ENCODE results near the gene TRPV6. TPM values are rescaled to one million over a fixed set of nuclear protein-coding genes. Genes with fewer than 3 reads are reported as not detected.

The TRPV6 gene
- total RNA-seq, 5 donors from 2014 or later (not counting 1 experiment from before 2014, with no cell fraction given): not detected

GRCh38 chr7:142910031-142910433 is 24.5 kb upstream of the TRPV6 start:
- no CpG with 5 or more reads among the region's 2 CpGs for WGBS (ENCODE audit: insufficient coverage)
- peaks cover 31 to 41% of the 10 kb centered on the region in 2 donors for H3K27me3 Mint-ChIP-seq
- no peaks in the 10 kb centered on the region for H3K4me1 Mint-ChIP-seq

GRCh38 chr7:142908921-142909890 is 23.7 kb upstream of the TRPV6 start:
- POLR2A ChIA-PET: no interaction called here
- H3K27me3 Mint-ChIP-seq: peaks cover 31 to 38% of the 10 kb centered on the region in 2 donors
- no peak for ATAC-seq (replicated peaks in 1 of 4)

More at GRCh38 chr7:142910031-142910433, 24.5 kb upstream of the TRPV6 start:
- no peaks in the 10 kb centered on the region for H3K9me3 ChIP-seq
- no peaks in the 10 kb centered on the region for H3K4me1 ChIP-seq (ENCODE audit: control insufficient read depth in 1 of 2, extremely low read depth in 1 of 2, insufficient read depth in 2 of 2, low read length in 2 of 2)
- H3K27ac ChIP-seq (ENCODE audit: low read length): no peak overlapping the region
- Mint-ChIP-seq H3K4me3 (no peak overlapping the region), H3K9me3 (no peaks in the 10 kb centered on the region), H3K36me3 (no peaks in the 10 kb centered on the region), H3K27ac (no peak overlapping the region)
- no peak overlapping the region for H3K4me3 ChIP-seq (ENCODE audit: control insufficient read depth in 1 of 2, extremely low read depth in 1 of 2, low read length in 1 of 2)
- ATAC-seq (replicated peaks in 1 of 4) (no peak), DNase-seq (no peak)
- ChIA-PET POLR2A (no interaction called here), CTCF (no interaction called here)
- H3K27me3 ChIP-seq (replicated peaks in 1 of 2; ENCODE audit: control insufficient read depth in 2 of 2, extremely low read depth in 1 of 2, insufficient read depth in 2 of 2, low read length in 1 of 2): peaks cover 0 to 21% of the 10 kb centered on the region in 2 experiments
- H3K36me3 ChIP-seq (ENCODE audit: control insufficient read depth in 2 of 2, extremely low read depth in 1 of 2, insufficient read depth in 1 of 2, low read length in 1 of 2): no peaks in the 10 kb centered on the region

GRCh38 chr7:142908290-142908689 is 22.7 kb upstream of the TRPV6 start:
- Mint-ChIP-seq H3K27ac (no peak overlapping the region), H3K36me3 (no peaks in the 10 kb centered on the region), H3K4me1 (no peaks in the 10 kb centered on the region), H3K4me3 (no peak overlapping the region), H3K9me3 (no peaks in the 10 kb centered on the region), H3K27me3 (peaks cover 31 to 33% of the 10 kb centered on the region in 2 donors)
- no peak overlapping the region for H3K4me3 ChIP-seq (ENCODE audit: control insufficient read depth in 1 of 2, extremely low read depth in 1 of 2, low read length in 1 of 2)
- 96% methylated on average over 5 of the region's 11 CpGs for WGBS (ENCODE audit: insufficient coverage)
- no peaks in the 10 kb centered on the region for H3K9me3 ChIP-seq
- H3K4me1 ChIP-seq (ENCODE audit: control insufficient read depth in 1 of 2, extremely low read depth in 1 of 2, insufficient read depth in 2 of 2, low read length in 2 of 2): no peaks in the 10 kb centered on the region
- ChIA-PET CTCF (no interaction called here), POLR2A (no interaction called here)
- ATAC-seq (replicated peaks in 1 of 4): no peak
- H3K36me3 ChIP-seq (ENCODE audit: control insufficient read depth in 2 of 2, extremely low read depth in 1 of 2, insufficient read depth in 1 of 2, low read length in 1 of 2): no peaks in the 10 kb centered on the region
- no peak overlapping the region for H3K27ac ChIP-seq (ENCODE audit: low read length)
- H3K27me3 ChIP-seq (replicated peaks in 1 of 2; ENCODE audit: control insufficient read depth in 2 of 2, extremely low read depth in 1 of 2, insufficient read depth in 2 of 2, low read length in 1 of 2): peaks cover 0 to 15% of the 10 kb centered on the region in 2 experiments
- DNase-seq: no peak

More at GRCh38 chr7:142908921-142909890, 23.7 kb upstream of the TRPV6 start:
- H3K36me3 ChIP-seq (ENCODE audit: control insufficient read depth in 2 of 2, extremely low read depth in 1 of 2, insufficient read depth in 1 of 2, low read length in 1 of 2): no peaks in the 10 kb centered on the region
- peak in 2 of 35 experiments; percentile 3 to 5 for DNase-seq
- peaks cover 0 to 15% of the 10 kb centered on the region in 2 experiments for H3K27me3 ChIP-seq (replicated peaks in 1 of 2; ENCODE audit: control insufficient read depth in 2 of 2, extremely low read depth in 1 of 2, insufficient read depth in 2 of 2, low read length in 1 of 2)
- H3K9me3 ChIP-seq: no peaks in the 10 kb centered on the region
- H3K4me1 ChIP-seq (ENCODE audit: control insufficient read depth in 1 of 2, extremely low read depth in 1 of 2, insufficient read depth in 2 of 2, low read length in 2 of 2): no peaks in the 10 kb centered on the region
- no peaks in the 10 kb centered on the region for H3K4me1 Mint-ChIP-seq
- no peak overlapping the region for H3K4me3 ChIP-seq (ENCODE audit: control insufficient read depth in 1 of 2, extremely low read depth in 1 of 2, low read length in 1 of 2)
- no peak overlapping the region for H3K27ac Mint-ChIP-seq
- CTCF ChIA-PET: no interaction called here
- no peak overlapping the region for H3K4me3 Mint-ChIP-seq
- 78% methylated on average over 20 of the region's 21 CpGs for WGBS (ENCODE audit: insufficient coverage)
- no peaks in the 10 kb centered on the region for H3K36me3 Mint-ChIP-seq
- no peaks in the 10 kb centered on the region for H3K9me3 Mint-ChIP-seq
- no peak overlapping the region for H3K27ac ChIP-seq (ENCODE audit: low read length)

GRCh38 chr7:142906643-142907042 is 21.1 kb upstream of the TRPV6 start:
- Mint-ChIP-seq H3K27ac (no peak overlapping the region), H3K4me3 (no peak overlapping the region), H3K4me1 (no peaks in the 10 kb centered on the region), H3K27me3 (peaks cover 28 to 31% of the 10 kb centered on the region in 2 donors), H3K36me3 (no peaks in the 10 kb centered on the region), H3K9me3 (no peaks in the 10 kb centered on the region)
- CTCF ChIA-PET: no interaction called here
- WGBS (ENCODE audit: insufficient coverage): no CpG with 5 or more reads among the region's 2 CpGs
- Histone ChIP-seq H3K4me3 (ENCODE audit: control insufficient read depth in 1 of 2, extremely low read depth in 1 of 2, low read length in 1 of 2) (no peak overlapping the region), H3K27me3 (replicated peaks in 1 of 2; ENCODE audit: control insufficient read depth in 2 of 2, extremely low read depth in 1 of 2, insufficient read depth in 2 of 2, low read length in 1 of 2) (peaks cover 0 to 15% of the 10 kb centered on the region in 2 experiments), H3K9me3 (no peaks in the 10 kb centered on the region), H3K36me3 (ENCODE audit: control insufficient read depth in 2 of 2, extremely low read depth in 1 of 2, insufficient read depth in 1 of 2, low read length in 1 of 2) (no peaks in the 10 kb centered on the region), H3K27ac (ENCODE audit: low read length) (no peak overlapping the region), H3K4me1 (ENCODE audit: control insufficient read depth in 1 of 2, extremely low read depth in 1 of 2, insufficient read depth in 2 of 2, low read length in 2 of 2) (no peaks in the 10 kb centered on the region)
- DNase-seq: no peak
- ATAC-seq (replicated peaks in 1 of 4): no peak
- POLR2A ChIA-PET: no interaction called here

- H3K4me3 Mint-ChIP-seq: no peak overlapping the region
- no peak overlapping the region for H3K4me3 ChIP-seq (ENCODE audit: control insufficient read depth in 1 of 2, extremely low read depth in 1 of 2, low read length in 1 of 2)
- ATAC-seq (replicated peaks in 1 of 4): no peak
Observed at GRCh38 chr7:142905759-142906158, 20.2 kb upstream of the TRPV6 start.

GRCh38 chr7:142904128-142904527 is 18.6 kb upstream of the TRPV6 start:
- H3K4me3 ChIP-seq (ENCODE audit: control insufficient read depth in 1 of 2, extremely low read depth in 1 of 2, low read length in 1 of 2): no peak overlapping the region
- Mint-ChIP-seq H3K4me3 (no peak overlapping the region), H3K9me3 (no peaks in the 10 kb centered on the region), H3K4me1 (no peaks in the 10 kb centered on the region), H3K27ac (no peak overlapping the region), H3K36me3 (no peaks in the 10 kb centered on the region), H3K27me3 (peaks cover 16 to 19% of the 10 kb centered on the region in 2 donors)
- H3K9me3 ChIP-seq: no peaks in the 10 kb centered on the region
- peaks cover 0 to 9% of the 10 kb centered on the region in 2 experiments for H3K27me3 ChIP-seq (replicated peaks in 1 of 2; ENCODE audit: control insufficient read depth in 2 of 2, extremely low read depth in 1 of 2, insufficient read depth in 2 of 2, low read length in 1 of 2)
- ChIA-PET CTCF (no interaction called here), POLR2A (interaction anchor here in 1 of 2 donors (0.7 kb wide), 1 partner anchor 332 kb away, joined by 3 read pairs; no protein-coding TSS in a partner anchor)
- DNase-seq (no peak), ATAC-seq (replicated peaks in 1 of 4) (no peak)
- H3K27ac ChIP-seq (ENCODE audit: low read length): no peak overlapping the region
- no peaks in the 10 kb centered on the region for H3K36me3 ChIP-seq (ENCODE audit: control insufficient read depth in 2 of 2, extremely low read depth in 1 of 2, insufficient read depth in 1 of 2, low read length in 1 of 2)
- no peaks in the 10 kb centered on the region for H3K4me1 ChIP-seq (ENCODE audit: control insufficient read depth in 1 of 2, extremely low read depth in 1 of 2, insufficient read depth in 2 of 2, low read length in 2 of 2)

More at GRCh38 chr7:142905759-142906158, 20.2 kb upstream of the TRPV6 start:
- DNase-seq: no peak
- POLR2A ChIA-PET: interaction anchor here in 1 of 2 donors (0.6 kb wide), 1 partner anchor 640 kb away, joined by 4 read pairs; no protein-coding TSS in a partner anchor
- Mint-ChIP-seq H3K27me3 (peaks cover 24 to 26% of the 10 kb centered on the region in 2 donors), H3K36me3 (no peaks in the 10 kb centered on the region), H3K4me1 (no peaks in the 10 kb centered on the region), H3K27ac (no peak overlapping the region), H3K9me3 (no peaks in the 10 kb centered on the region)
- H3K27ac ChIP-seq (ENCODE audit: low read length): no peak overlapping the region
- CTCF ChIA-PET: no interaction called here
- no peaks in the 10 kb centered on the region for H3K9me3 ChIP-seq
- no peaks in the 10 kb centered on the region for H3K36me3 ChIP-seq (ENCODE audit: control insufficient read depth in 2 of 2, extremely low read depth in 1 of 2, insufficient read depth in 1 of 2, low read length in 1 of 2)
- peaks cover 0 to 12% of the 10 kb centered on the region in 2 experiments for H3K27me3 ChIP-seq (replicated peaks in 1 of 2; ENCODE audit: control insufficient read depth in 2 of 2, extremely low read depth in 1 of 2, insufficient read depth in 2 of 2, low read length in 1 of 2)
- no peaks in the 10 kb centered on the region for H3K4me1 ChIP-seq (ENCODE audit: control insufficient read depth in 1 of 2, extremely low read depth in 1 of 2, insufficient read depth in 2 of 2, low read length in 2 of 2)
- 100% methylated on average over 2 of the region's 2 CpGs for WGBS (ENCODE audit: insufficient coverage)

All from T-cell (primary cell).